Liver (tissue), 9 donors: ENCODE measurements around the gene KCNJ18. TPM values are rescaled to one million over a fixed set of nuclear protein-coding genes. Genes with fewer than 3 reads are reported as not detected.
"Not testable (repeated sequence)": the region's sequence is repeated elsewhere in the genome, so short reads cannot be mapped to it uniquely, and the experiment has no call there.

Source experiments
- DNase-seq: peaks from one replicate; pipeline ENCODE4 v3.0.0-alpha.2; 2017; ENCODE audit warnings: low spot score
- H3K27ac ChIP-seq, 2 donors: one replicate each; pipeline ENCODE4 v1.7.0; 2013; ENCODE audit warnings: inconsistent platforms in 2 of 2, low read length in 2 of 2, control low read depth in 1 of 2, low read depth in 1 of 2, mild to moderate bottlenecking in 1 of 2
- H3K27me3 ChIP-seq, 4 donors: one replicate each; pipeline versions ENCODE4 v1.6.1 to v1.7.0; 2013; ENCODE audit warnings: low read length in 3 of 4, inconsistent platforms in 1 of 4, mild to moderate bottlenecking in 1 of 4, moderate library complexity in 1 of 4; ENCODE audit not compliant: control insufficient read depth in 4 of 4, insufficient read depth in 4 of 4
- H3K36me3 ChIP-seq, 4 donors: one replicate each; pipeline versions ENCODE4 v1.6.1 to v1.7.0; 2013; ENCODE audit warnings: low read length in 3 of 4, mild to moderate bottlenecking in 3 of 4, low read depth in 1 of 4, moderate library complexity in 1 of 4; ENCODE audit not compliant: control insufficient read depth in 4 of 4, insufficient read depth in 3 of 4
- H3K4me1 ChIP-seq, 4 donors: one replicate each; pipeline versions ENCODE4 v1.6.1 to v1.7.0; 2013; ENCODE audit warnings: low read length in 3 of 4, mild to moderate bottlenecking in 3 of 4, moderate library complexity in 1 of 4; ENCODE audit not compliant: control insufficient read depth in 4 of 4, insufficient read depth in 4 of 4
- H3K4me3 ChIP-seq, 3 donors: one replicate each; pipeline versions ENCODE4 v1.6.1 to v1.7.0; 2013; ENCODE audit warnings: low read length in 3 of 3, control low read depth in 1 of 3, low read depth in 1 of 3, mild to moderate bottlenecking in 1 of 3
- H3K9ac ChIP-seq, 2 donors: one replicate each; pipeline ENCODE4 v1.7.0; 2013; ENCODE audit warnings: low read length in 2 of 2, mild to moderate bottlenecking in 2 of 2, moderate library complexity in 2 of 2, control low read depth in 1 of 2, low read depth in 1 of 2
- H3K9me3 ChIP-seq, 4 donors: one replicate each; pipeline versions ENCODE4 v1.6.1 to v1.7.0; 2013; ENCODE audit warnings: low read length in 3 of 4; ENCODE audit not compliant: control insufficient read depth in 4 of 4
- WGBS: extraction: QIAGEN DNeasy Blood & Tissue Kit; methylation state at CpG from one replicate; pipeline ENCODE4 v1.1.7; 2013; 5-methylcytosine and 5-hydroxymethylcytosine counted together
- polyA plus RNA-seq, 2 donors: library from polyadenylated mRNA; stranded (reverse) in 1 of 2; unstranded in 1 of 2; fragments of 200-250 nt in 1 of 2; fragments of >200 nt in 1 of 2; fragmentation: Nextera tagmentation in 1 of 2; extraction: Ambion mirVana in 1 of 2; gene quantifications; one replicate each; pipeline versions ENCODE4 v1.2.1 to v1.2.3, GENCODE V29; 2013 to 2015
- total RNA-seq, 2 donors: library from RNA; depleted of rRNA; stranded (reverse); fragments of >200 nt; gene quantifications; one replicate each; pipeline ENCODE4 v1.2.3, GENCODE V29; 2014
- donor health status: healthy.
- donor health status: healthy.
- donor health status: healthy.
- donor health status: healthy.
- donor health status: healthy.

Gene KCNJ18
- total and polyA plus RNA-seq, 4 donors: not detected

DNA sequence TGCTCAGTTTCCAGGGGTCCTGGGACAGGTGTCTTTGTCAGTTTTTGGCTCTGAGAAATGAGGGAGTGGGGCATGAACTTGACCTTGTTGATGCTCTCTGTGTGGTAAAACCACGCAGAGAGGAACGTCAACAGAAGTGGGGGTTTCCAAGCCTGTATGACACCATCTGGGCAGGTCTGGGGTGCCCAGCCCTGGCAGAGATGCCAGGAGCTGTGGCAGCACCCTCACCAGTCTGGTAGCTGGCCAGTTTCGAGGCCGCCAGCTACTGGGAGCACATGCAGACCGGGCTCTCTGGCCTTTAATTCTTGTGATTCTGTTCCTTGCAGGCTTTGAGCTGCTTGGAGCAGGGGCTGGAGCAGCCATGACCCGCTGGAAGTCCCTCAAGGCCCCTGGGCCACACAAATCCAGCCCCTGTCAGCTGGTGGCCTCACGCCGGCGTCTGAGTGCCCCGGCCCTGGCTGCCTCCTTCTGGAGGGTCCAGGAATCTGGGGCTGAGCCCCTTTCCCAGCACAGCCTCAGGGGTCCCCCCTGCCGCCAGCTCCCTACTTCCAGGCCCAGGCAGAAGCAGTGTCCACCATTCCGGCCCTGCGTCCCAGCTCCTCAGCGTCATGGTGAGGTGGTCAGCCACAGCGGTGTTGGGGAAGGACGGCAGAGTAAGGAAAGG is 7.4 kb downstream of the KCNJ18 start:
- not testable (repeated sequence) for H3K9ac ChIP-seq, H3K4me3 ChIP-seq, H3K4me1 ChIP-seq, H3K27ac ChIP-seq, DNase-seq, H3K9me3 ChIP-seq, H3K27me3 ChIP-seq, H3K36me3 ChIP-seq
- 78% methylated on average over 16 of the region's 16 CpGs for WGBS

GRCh38 chr17:21701090-21701489 is 8.8 kb downstream of the KCNJ18 start:
- not testable (repeated sequence) for H3K27ac ChIP-seq, DNase-seq, H3K4me1 ChIP-seq, H3K9me3 ChIP-seq, H3K9ac ChIP-seq, H3K27me3 ChIP-seq, H3K36me3 ChIP-seq, H3K4me3 ChIP-seq
- 77% methylated on average over 6 of the region's 6 CpGs for WGBS

- DNase-seq, H3K4me1 ChIP-seq, H3K36me3 ChIP-seq, H3K4me3 ChIP-seq, H3K9ac ChIP-seq, H3K27me3 ChIP-seq, H3K27ac ChIP-seq, H3K9me3 ChIP-seq: not testable (repeated sequence)
- 72% methylated on average over 8 of the region's 8 CpGs for WGBS
These were observed 9.7 kb downstream of the KCNJ18 start for GRCh38 chr17:21702029-21702428.

DNA sequence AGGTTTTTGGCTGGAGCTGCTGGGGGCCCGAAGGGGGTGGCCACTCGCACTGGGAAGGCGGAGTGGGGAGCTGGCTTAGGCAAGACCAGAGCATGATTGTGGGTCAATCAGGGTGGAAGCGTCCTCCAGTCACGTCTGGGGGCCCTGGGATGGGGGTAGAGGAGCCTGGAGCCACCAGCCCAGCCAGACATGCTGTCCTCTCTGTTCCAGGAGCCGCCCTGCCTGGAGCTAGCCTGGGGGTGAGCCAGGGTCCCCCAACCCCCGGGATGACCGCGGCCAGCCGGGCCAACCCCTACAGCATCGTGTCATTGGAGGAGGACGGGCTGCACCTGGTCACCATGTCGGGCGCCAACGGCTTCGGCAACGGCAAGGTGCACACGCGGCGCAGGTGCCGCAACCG is 10.2 kb downstream of the KCNJ18 start:
- WGBS: 89% methylated on average over 22 of the region's 22 CpGs
- H3K9me3 ChIP-seq, H3K27ac ChIP-seq, H3K4me1 ChIP-seq, H3K4me3 ChIP-seq, DNase-seq, H3K27me3 ChIP-seq, H3K36me3 ChIP-seq, H3K9ac ChIP-seq: not testable (repeated sequence)

DNA sequence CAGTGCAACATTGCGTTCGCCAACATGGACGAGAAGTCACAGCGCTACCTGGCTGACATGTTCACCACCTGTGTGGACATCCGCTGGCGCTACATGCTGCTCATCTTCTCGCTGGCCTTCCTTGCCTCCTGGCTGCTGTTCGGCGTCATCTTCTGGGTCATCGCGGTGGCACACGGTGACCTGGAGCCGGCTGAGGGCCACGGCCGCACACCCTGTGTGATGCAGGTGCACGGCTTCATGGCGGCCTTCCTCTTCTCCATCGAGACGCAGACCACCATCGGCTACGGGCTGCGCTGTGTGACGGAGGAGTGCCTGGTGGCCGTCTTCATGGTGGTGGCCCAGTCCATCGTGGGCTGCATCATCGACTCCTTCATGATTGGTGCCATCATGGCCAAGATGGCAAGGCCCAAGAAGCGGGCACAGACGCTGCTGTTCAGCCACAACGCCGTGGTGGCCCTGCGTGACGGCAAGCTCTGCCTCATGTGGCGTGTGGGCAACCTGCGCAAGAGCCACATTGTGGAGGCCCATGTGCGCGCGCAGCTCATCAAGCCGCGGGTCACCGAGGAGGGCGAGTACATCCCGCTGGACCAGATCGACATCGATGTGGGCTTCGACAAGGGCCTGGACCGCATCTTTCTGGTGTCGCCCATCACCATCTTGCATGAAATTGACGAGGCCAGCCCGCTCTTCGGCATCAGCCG is 10.8 kb downstream of the KCNJ18 start:
- not testable (repeated sequence) for H3K27ac ChIP-seq, H3K4me1 ChIP-seq, H3K9me3 ChIP-seq, H3K4me3 ChIP-seq, DNase-seq, H3K27me3 ChIP-seq, H3K36me3 ChIP-seq, H3K9ac ChIP-seq
- 89% methylated on average over 47 of the region's 51 CpGs for WGBS

DNA sequence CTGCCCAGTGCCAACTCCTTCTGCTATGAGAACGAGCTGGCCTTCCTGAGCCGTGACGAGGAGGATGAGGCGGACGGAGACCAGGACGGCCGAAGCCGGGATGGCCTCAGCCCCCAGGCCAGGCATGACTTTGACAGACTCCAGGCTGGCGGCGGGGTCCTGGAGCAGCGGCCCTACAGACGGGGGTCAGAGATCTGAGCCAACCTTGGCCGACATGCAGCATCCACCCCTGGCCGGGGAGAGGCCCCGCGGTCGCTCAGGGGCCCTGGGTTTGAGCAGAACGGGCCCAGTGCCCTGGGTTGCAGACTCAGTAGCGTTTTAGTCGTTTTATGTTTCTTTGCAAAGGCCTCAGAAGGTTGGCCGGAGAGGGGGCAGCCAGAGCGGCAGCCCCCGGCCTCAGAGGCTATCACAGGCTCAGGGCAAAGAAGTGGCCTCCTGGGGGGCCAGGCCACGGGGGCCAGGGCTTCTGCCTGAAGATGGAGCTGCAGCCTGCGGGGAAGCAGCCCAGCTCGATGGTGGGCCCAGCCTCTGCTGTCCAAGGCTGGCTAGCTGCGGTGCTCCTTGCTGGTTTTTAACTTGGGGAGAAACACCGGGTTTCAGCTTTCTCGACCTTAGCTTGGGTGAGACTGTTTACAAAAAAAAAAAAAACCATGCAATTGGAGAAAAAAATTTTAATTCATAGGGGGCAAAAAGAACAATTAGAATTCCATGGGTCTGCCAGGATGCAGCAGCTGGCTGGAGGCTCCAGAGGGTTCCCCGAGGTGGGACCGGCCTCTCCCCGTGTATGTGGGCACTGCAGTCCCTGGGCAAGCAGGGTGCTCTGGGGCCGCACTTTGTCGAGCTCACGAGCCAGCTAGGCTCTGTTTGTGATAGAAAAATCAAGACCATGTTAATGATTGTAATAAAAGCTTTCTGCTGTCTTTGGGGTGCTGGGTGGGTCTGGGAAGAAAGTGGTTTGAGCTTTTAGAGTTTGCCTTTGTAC is 11.9 kb downstream of the KCNJ18 start:
- H3K9me3 ChIP-seq, DNase-seq, H3K36me3 ChIP-seq, H3K9ac ChIP-seq, H3K4me1 ChIP-seq, H3K27me3 ChIP-seq, H3K27ac ChIP-seq, H3K4me3 ChIP-seq: not testable (repeated sequence)
- 81% methylated on average over 35 of the region's 35 CpGs for WGBS
